Kidney tubule cell (primary cell): ENCODE data around the gene UBFD1.
"Not testable (repeated sequence)": the region's sequence is repeated elsewhere in the genome, so short reads cannot be mapped to it uniquely, and the experiment has no call there.

Experiments used
- DNase-seq: peaks from one replicate; pipeline ENCODE4 v3.0.0-alpha.2; 2018; ENCODE audit warnings: low spot score

Gene UBFD1

DNA sequence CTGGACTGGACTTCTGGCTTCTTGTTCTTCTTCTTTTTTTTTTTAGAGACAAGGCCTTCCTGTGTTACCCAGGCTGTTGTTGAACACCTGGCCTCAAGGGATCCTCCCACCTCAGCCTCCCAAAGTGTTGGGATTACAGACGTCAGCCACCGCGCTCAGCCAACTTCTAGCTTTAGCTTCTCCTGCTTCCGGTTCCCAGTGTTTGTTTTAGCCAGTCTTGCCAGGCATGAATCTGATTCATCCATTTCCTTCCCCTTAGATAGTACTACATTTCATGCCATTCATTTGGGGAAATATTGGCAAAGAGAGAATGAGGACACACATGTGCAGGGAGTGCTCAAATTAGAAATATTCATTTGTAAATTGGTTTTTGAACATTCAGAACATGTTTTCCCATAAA, 50.7 kb downstream of the UBFD1 start:
- peak; percentile 60 for DNase-seq

GRCh38 chr16:23609929-23610328, 52.4 kb downstream of the UBFD1 start:
- DNase-seq: no peak

DNA sequence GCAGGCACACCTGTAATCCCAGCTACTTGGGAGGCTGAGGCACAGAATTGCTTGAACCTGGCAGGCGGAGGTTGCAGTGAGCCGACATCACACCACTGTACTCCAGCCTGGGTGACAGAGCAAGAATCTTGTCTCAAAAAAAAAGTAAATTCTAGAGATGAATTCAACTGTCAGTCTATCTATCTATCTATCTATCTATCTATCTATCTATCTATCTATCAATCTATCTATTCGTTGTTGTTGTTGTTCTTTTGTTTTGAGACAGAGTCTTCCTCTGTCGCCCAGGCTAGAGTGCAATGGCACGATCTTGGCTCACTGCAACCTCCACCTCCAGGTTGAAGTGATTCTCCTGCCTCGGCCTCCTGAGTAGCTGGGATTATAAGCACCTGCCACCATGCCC, 53.4 kb downstream of the UBFD1 start:
- not testable (repeated sequence) for DNase-seq

DNA sequence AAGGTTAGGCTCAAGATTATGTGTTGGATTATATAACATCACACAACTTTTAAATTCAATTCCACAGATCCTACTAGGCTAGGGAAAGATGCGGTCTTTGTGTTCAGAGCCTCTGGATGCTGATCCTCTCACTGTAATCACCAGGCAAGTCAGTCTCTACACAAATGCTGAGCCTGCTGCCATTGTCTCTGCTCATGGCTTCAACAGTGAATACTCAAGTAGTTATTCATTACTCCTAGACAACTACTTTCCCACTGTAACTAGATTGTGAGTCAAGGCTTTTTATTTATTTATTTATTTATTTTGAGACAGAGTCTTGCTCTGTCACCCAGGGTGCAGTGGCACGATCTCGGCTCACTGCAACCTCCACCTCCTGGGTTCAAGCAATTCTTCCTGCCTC, 54.4 kb downstream of the UBFD1 start:
- peak; percentile 60 for DNase-seq

- no peak for DNase-seq
Observed at GRCh38 chr16:23615805-23616204, 58.3 kb downstream of the UBFD1 start.
